ENCODE measurements around the gene POLN.

The POLN gene

GRCh38 chr4:2126309-2127043 lies 115.4 kb downstream of the POLN start:
- in situ Hi-C loops (cut with MboI; ENCODE audit: low sequenced_read_pairs) = no loop called here

DNA sequence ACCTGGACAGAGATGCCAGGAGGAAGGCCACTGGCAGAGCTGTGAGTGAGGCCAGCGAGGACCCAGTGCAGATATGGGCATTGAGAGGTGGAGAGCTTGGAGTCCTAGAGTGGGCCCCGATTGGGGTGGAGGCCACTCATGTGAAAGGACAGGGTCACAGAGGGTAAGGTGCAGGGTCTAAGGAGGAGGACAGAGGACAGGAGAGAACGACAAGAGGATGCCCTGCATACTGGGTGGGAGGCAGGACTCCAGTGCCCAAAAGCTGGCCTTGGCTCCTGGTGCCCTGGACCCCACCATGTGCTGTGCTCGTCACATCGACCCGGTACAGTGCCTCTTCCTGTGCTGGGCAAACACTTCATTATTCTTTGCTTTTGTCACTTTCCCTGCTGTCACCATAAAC lies 116.1 kb downstream of the POLN start:
- in situ Hi-C loops (cut with MboI; ENCODE audit: low sequenced_read_pairs) = no loop called here

- in situ Hi-C loops (cut with MboI; ENCODE audit: low sequenced_read_pairs) = no loop called here
Measured at GRCh38 chr4:2125023-2125422, 116.9 kb downstream of the POLN start.

DNA sequence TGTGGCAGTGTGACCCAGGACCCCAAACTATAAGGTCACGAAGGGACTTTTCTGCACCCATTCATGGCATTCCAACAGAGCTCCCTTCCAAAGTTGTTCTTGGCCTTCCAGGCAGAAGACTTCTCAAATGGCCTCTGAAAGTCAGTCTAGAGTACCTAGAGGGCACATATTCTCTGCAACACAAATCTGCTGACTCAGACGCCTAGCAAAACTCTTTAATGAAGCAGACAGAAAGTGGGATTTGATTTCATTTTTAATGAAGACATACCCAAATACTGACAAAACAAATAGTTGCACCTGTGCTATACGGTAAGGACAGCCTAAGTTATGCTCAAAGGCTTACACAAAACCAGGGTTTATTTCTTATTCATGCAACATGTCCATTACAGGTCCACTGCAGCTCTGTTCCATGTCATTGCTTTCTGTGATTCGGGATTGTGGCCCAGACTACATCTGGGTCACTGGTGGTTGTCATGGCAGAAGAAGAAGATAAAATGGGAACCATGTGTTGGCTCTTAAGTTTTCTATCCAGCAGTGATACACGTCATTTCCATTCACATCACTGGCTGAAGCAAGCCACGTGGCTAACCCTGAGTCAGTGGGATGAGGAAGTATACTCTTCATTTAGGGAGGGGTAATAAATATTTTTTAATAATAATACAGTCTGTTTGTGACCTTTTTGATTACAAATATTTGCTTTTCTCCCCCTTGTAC lies 125.1 kb downstream of the POLN start:
- in situ Hi-C loops (cut with MboI; ENCODE audit: low sequenced_read_pairs) = no loop called here

DNA sequence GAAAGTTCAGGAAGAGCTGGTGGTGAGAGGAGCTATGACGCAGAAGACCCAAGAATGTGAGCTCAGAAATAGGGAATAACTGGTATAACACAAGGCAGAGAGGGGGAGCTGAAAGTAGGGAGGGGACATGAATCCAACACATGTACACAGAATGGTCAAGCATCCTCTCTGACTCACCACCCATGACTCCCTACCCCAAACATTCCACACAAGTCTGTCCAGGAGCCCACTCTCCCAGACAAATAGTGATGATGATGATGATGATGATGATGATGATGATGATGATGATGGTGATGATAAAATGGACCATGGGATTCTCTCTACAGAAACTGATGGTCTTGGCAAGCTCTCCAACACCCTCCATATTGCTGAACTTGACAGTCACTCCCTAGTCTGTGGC lies 136.4 kb downstream of the POLN start:
- in situ Hi-C loops (cut with MboI; ENCODE audit: low sequenced_read_pairs) = no loop called here

GRCh38 chr4:2104556-2105345 lies 137.2 kb downstream of the POLN start:
- in situ Hi-C loops (cut with MboI; ENCODE audit: low sequenced_read_pairs) = no loop called here

- in situ Hi-C loops (cut with MboI; ENCODE audit: low sequenced_read_pairs) = no loop called here
Measured at GRCh38 chr4:2103843-2104547, 137.9 kb downstream of the POLN start.

DNA sequence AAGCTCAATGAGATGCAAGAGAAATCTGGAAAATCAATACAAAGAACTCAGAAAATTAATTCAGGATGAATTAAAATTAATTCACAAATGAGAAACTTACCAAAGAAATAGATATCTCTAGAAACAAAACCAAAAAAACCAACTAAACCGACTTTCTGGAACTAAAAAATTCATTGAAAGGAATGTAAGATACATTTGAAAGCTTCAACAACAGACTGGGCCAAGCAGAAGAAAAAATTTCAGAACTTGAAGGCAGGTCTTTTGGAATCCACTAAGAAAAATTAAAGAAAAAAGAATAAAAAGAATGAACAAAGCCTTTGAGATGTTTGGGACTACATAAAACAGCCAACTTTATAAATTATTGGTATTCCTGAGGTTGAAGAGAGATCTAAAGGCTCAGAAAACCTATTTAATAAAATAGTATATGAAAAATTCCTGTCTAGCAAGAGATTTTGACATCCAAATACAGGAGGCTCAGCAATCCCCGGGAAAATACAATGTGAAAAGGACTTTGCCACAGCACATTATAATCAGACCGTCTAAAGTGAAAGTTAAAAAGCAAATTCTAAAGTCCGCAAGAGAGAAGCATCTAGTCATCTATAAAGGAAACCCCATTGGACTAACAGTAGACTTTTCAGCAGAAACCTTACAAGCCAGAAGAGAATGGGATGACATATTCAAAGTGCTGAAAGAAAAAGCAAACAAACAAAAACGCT lies 138.6 kb downstream of the POLN start:
- in situ Hi-C loops (cut with MboI; ENCODE audit: low sequenced_read_pairs) = no loop called here

- in situ Hi-C loops (cut with MboI; ENCODE audit: low sequenced_read_pairs) = no loop called here
Measured at GRCh38 chr4:2102045-2102883, 139.7 kb downstream of the POLN start.

DNA sequence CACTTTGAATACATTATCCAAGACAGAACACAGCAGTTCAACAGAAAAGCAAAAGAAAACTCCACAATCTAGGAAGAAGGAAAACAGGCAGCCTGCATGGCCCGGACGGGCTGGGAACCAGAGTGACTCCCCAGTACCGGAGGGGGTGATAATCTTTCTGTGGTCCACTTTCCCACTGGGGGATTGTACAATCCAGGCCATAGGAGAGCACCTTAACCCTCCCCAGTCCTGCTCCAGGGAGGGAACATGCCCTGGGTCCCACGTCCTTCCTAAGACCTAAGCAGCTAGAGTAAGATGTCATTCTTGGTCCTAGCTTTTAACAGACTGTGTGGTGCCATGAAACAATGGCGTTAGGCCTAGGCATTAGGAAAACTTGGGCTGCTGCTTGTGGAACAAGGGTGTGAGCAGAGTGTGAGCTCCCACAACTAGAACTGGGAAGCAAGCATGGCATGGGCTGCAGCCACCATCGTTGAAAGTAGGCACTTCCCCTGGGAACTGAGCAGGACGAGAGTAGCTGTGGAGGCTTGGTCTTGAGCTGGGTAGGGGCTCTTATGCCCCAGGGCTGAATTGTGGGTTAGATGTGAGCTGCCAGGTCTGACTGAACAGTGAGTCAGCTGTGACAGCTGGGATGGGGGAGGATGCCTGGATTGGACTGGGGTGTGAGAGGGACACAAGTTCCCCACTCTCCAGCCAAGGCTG lies 140.4 kb downstream of the POLN start:
- in situ Hi-C loops (cut with MboI; ENCODE audit: low sequenced_read_pairs) = no loop called here

- in situ Hi-C loops (cut with MboI; ENCODE audit: low sequenced_read_pairs) = no loop called here
Measured at GRCh38 chr4:2096073-2096609, 145.8 kb downstream of the POLN start.

DNA sequence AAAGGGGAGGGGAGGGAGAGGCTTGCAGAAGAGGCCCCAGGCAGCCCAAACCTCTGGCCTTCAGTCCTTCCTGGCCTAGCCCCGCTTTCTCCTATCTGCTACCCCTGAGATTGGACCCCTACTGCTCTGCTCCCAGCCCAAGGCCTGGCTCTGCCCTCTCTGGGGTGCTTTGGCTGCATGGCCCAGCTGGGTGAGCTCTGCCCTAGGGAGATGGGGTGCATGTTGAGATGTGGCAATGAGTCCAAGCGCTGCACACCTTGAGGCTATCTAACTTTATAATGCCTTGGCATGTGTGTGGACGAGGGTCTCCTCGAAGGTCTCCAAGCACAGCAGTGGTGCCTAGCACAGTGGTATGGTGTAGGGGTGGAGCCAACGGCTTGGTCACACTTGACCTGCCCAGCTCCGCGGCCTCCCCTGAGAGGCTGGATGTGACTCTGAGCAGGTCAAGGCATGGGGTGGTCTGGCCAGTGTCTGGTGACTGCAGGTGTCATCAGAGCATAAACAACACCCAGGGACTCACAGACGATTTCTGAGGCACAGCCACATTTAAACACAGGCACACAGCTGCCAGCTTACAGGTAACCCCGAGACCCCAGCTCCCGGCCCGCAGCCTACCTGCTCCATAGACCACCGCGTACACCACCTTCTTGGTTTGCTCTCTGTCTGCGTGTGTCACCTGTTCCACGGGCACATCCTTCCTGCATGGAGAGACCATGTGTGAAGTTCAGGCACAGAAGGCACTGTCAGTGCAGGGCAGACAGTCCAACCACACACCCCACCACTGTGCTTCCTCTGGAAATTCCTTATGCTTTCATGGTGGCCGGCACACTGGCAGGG lies 146.5 kb downstream of the POLN start:
- in situ Hi-C loops (cut with MboI; ENCODE audit: low sequenced_read_pairs) = no loop called here

DNA sequence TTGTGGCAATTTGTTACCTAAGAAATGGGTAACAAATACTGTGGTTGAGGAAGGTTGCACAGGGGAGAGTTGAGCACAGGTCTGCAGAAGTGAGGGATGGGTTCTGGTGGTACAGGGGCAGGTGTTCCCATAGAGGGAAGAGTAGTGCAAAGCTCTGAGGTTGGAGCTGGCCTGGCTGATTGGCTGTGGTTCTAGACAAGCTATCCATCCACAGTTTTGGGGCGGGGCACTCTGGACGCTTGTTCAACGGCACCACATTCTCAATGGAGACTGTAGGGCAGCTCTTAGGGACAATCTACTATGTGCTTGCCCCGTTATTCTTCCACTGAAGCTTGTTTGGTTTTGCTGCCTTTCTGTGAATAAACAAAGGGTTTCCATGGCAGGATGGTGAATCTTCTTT lies 147.4 kb downstream of the POLN start:
- in situ Hi-C loops (cut with MboI; ENCODE audit: low sequenced_read_pairs) = no loop called here

- in situ Hi-C loops (cut with MboI; ENCODE audit: low sequenced_read_pairs) = no loop called here
Measured at GRCh38 chr4:2093265-2093664, 148.7 kb downstream of the POLN start.

- in situ Hi-C loops (cut with MboI; ENCODE audit: low sequenced_read_pairs) = no loop called here
Measured at GRCh38 chr4:2092669-2093053, 149.3 kb downstream of the POLN start.

GRCh38 chr4:2091990-2092668 lies 149.8 kb downstream of the POLN start:
- in situ Hi-C loops (cut with MboI; ENCODE audit: low sequenced_read_pairs) = no loop called here

- in situ Hi-C loops (cut with MboI; ENCODE audit: low sequenced_read_pairs) = no loop called here
Measured at GRCh38 chr4:2090642-2091041, 151.3 kb downstream of the POLN start.
